Keratinocyte (primary cell): ENCODE data around the gene ANKRD28. TPM values are rescaled to one million over a fixed set of nuclear protein-coding genes. Genes with fewer than 3 reads are reported as not detected.

Source experiments
- DNase-seq: peaks from one replicate; pipeline ENCODE4 v3.0.0-alpha.2; 2011; ENCODE audit warnings: low read depth, missing footprints, low spot score
- FAIRE-seq: peaks from 2 replicates; lab custom pipeline; 2011; peaks lifted over from hg19 to GRCh38; lab: Jason Lieb, UNC
- H2AFZ ChIP-seq: 2 replicates; pipeline ENCODE4 v1.6.0; 2012; ENCODE audit warnings: low read length, control low read depth, inconsistent platforms; ENCODE audit not compliant: control insufficient read depth
- H3K27ac ChIP-seq: 2 replicates; pipeline ENCODE4 v1.5.1; 2011; ENCODE audit warnings: low read length; ENCODE audit not compliant: control insufficient read depth, insufficient read depth
- H3K27me3 ChIP-seq: 3 replicates; pipeline ENCODE4 v1.6.0; 2011; ENCODE audit warnings: low read length; ENCODE audit not compliant: control insufficient read depth, insufficient read depth; ENCODE audit errors: extremely low read depth
- H3K36me3 ChIP-seq, 2 experiments: 2 replicates in 1 of 2; 3 replicates in 1 of 2; pipeline ENCODE4 v1.5.1; 2011; ENCODE audit warnings: low read length in 2 of 2, mild to moderate bottlenecking in 1 of 2; ENCODE audit not compliant: control insufficient read depth in 2 of 2, insufficient read depth in 2 of 2; ENCODE audit errors: extremely low read depth in 1 of 2
- H3K4me1 ChIP-seq: 3 replicates; pipeline ENCODE4 v1.5.1; 2011; ENCODE audit warnings: low read length; ENCODE audit not compliant: control insufficient read depth, insufficient read depth; ENCODE audit errors: extremely low read depth
- H3K4me2 ChIP-seq: 3 replicates; pipeline ENCODE4 v1.6.0; 2011; ENCODE audit warnings: low read depth, low read length; ENCODE audit not compliant: control insufficient read depth, insufficient read depth; ENCODE audit errors: extremely low read depth
- H3K4me3 ChIP-seq, 3 experiments: fragments of 200-600 bp in 1 of 3; sonication (generic) in 1 of 3; 2 replicates in 2 of 3; 3 replicates in 1 of 3; pipeline ENCODE4 v1.5.1; 2011 to 2016; ENCODE audit warnings: low read length in 3 of 3, mild to moderate bottlenecking in 3 of 3, control low read depth in 2 of 3, inconsistent platforms in 1 of 3, low read depth in 1 of 3, mixed read lengths in 1 of 3, mixed run types in 1 of 3, moderate library complexity in 1 of 3; ENCODE audit not compliant: control insufficient read depth in 2 of 3, insufficient read depth in 2 of 3; ENCODE audit errors: extremely low read depth in 1 of 3
- H3K79me2 ChIP-seq: 2 replicates; pipeline ENCODE4 v1.6.0; 2012; ENCODE audit warnings: low read length; ENCODE audit not compliant: control insufficient read depth, insufficient read depth
- H3K9ac ChIP-seq: 3 replicates; pipeline ENCODE4 v1.6.0; 2011; ENCODE audit warnings: low read length; ENCODE audit not compliant: control insufficient read depth, insufficient read depth; ENCODE audit errors: extremely low read depth
- H3K9me1 ChIP-seq: 3 replicates; pipeline ENCODE4 v1.6.0; 2011; ENCODE audit warnings: low read length; ENCODE audit not compliant: control insufficient read depth, insufficient read depth; ENCODE audit errors: extremely low read depth
- H3K9me3 ChIP-seq: 2 replicates; pipeline ENCODE4 v1.5.1; 2012; ENCODE audit warnings: low read depth, low read length; ENCODE audit not compliant: control insufficient read depth
- H4K20me1 ChIP-seq: 3 replicates; pipeline ENCODE4 v1.6.0; 2011; ENCODE audit warnings: low read length; ENCODE audit not compliant: control insufficient read depth, insufficient read depth; ENCODE audit errors: extremely low read depth
- EZH2 ChIP-seq: IDR thresholded peaks from one replicate; pipeline ENCODE4 v1.6.1; 2012; ENCODE audit warnings: inconsistent platforms, mild to moderate bottlenecking, low read length, moderate library complexity
- dilution Hi-C: fragments of 300-500 bp; cut with MboI; formaldehyde crosslinking; loops from one replicate; pipeline ENCODE4 v1.7.0; 2020; ENCODE audit warnings: low sequenced_read_pairs; ENCODE audit not compliant: extremely low pct_ligation_motif_present
- polyA plus RNA-seq, 5 experiments: library from polyadenylated mRNA; depleted of rRNA in 3 of 5; stranded (reverse) in 3 of 5; stranded (forward) in 1 of 5; unstranded in 1 of 5; fragments of >200 nt; gene quantifications; 1 replicate in 1 of 5; 2 replicates in 3 of 5; 3 replicates in 1 of 5; pipeline versions ENCODE4 v1.2.1 to v1.2.3, GENCODE V29; 2011 to 2012; ENCODE audit warnings: missing spikeins in 2 of 5, low read depth in 1 of 5, low replicate concordance in 1 of 5
- TF ChIP-seq, protein P1 (sequence below), 3 experiments: IDR thresholded peaks in 1 of 3; conservative IDR thresholded peaks in 1 of 3; optimal IDR thresholded peaks in 1 of 3; 2 replicates in 2 of 3; 3 replicates in 1 of 3; pipeline versions ENCODE3 to v1.5.1; 2011; ENCODE audit warnings: low read length in 3 of 3, mild to moderate bottlenecking in 3 of 3, moderate library complexity in 2 of 3, control low read depth in 1 of 3, inconsistent platforms in 1 of 3; ENCODE audit not compliant: insufficient read depth in 2 of 3; ENCODE audit errors: extremely low read depth in 1 of 3

The ANKRD28 gene
- polyA plus RNA-seq, 1 donor (not counting 4 experiments of a cell fraction or from before 2014, with no cell fraction given), result 32.7 TPM

DNA sequence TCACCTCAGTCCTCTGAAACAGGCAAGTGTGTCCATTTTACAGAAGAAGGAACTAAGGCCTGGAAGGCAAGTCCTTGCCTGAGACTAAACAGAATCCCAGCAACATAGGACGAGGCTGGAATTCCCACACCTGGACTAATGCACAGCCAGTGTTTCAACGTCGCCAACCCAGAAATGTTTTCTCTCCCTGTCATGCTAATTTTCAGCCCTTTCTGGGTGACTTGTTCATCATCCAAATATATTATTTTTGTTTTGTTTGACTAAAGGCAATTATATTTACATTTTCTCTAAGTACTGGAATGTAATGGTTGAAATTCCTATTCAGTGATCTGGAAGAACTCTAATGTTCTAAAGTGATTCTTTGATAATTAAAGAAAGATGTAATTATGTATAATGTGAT lies 144.5 kb downstream of the ANKRD28 start:
- no peak for TF ChIP-seq EZH2
- TF ChIP-seq, protein P1, sequence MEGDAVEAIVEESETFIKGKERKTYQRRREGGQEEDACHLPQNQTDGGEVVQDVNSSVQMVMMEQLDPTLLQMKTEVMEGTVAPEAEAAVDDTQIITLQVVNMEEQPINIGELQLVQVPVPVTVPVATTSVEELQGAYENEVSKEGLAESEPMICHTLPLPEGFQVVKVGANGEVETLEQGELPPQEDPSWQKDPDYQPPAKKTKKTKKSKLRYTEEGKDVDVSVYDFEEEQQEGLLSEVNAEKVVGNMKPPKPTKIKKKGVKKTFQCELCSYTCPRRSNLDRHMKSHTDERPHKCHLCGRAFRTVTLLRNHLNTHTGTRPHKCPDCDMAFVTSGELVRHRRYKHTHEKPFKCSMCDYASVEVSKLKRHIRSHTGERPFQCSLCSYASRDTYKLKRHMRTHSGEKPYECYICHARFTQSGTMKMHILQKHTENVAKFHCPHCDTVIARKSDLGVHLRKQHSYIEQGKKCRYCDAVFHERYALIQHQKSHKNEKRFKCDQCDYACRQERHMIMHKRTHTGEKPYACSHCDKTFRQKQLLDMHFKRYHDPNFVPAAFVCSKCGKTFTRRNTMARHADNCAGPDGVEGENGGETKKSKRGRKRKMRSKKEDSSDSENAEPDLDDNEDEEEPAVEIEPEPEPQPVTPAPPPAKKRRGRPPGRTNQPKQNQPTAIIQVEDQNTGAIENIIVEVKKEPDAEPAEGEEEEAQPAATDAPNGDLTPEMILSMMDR (optimal IDR thresholded peaks at IDR 0.05 in 1 of 3, IDR thresholded peaks at IDR 0.05 in 1 of 3, conservative IDR thresholded peaks at IDR 0.05 in 1 of 3; ENCODE audit: extremely low read depth in 1 of 3, insufficient read depth in 2 of 3, low read length in 3 of 3), result no peak
- H3K27me3 ChIP-seq, result no peaks in the 10 kb centered on the region
- no peaks in the 10 kb centered on the region for H3K36me3 ChIP-seq
- H3K79me2 ChIP-seq, result no peaks in the 10 kb centered on the region
- H3K4me1 ChIP-seq, result peaks cover 5% of the 10 kb centered on the region
- dilution Hi-C loops, result no loop called here
- H3K4me3 ChIP-seq, result no peak overlapping the region
- DNase-seq, result no peak
- no peaks in the 10 kb centered on the region for H3K9me1 ChIP-seq
- no peak overlapping the region for H2AFZ ChIP-seq
- H3K9me3 ChIP-seq, result peaks cover 9% of the 10 kb centered on the region
- no peak overlapping the region for H3K9ac ChIP-seq
- FAIRE-seq, result no peak
- no peak overlapping the region for H3K27ac ChIP-seq
- no peak overlapping the region for H3K4me2 ChIP-seq
- H4K20me1 ChIP-seq, result no peaks in the 10 kb centered on the region

- Histone ChIP-seq H2AFZ (no peak overlapping the region), H4K20me1 (no peaks in the 10 kb centered on the region), H3K9ac (no peak overlapping the region), H3K4me1 (peaks cover 24% of the 10 kb centered on the region), H3K27ac (no peak overlapping the region), H3K79me2 (no peaks in the 10 kb centered on the region), H3K9me3 (peaks cover 5% of the 10 kb centered on the region), H3K4me3 (no peak overlapping the region), H3K4me2 (no peak overlapping the region), H3K36me3 (no peaks in the 10 kb centered on the region), H3K9me1 (no peaks in the 10 kb centered on the region), H3K27me3 (no peaks in the 10 kb centered on the region)
- FAIRE-seq (no peak), DNase-seq (no peak)
- dilution Hi-C loops, result no loop called here
- TF ChIP-seq, protein P1 (optimal IDR thresholded peaks at IDR 0.05 in 1 of 3, IDR thresholded peaks at IDR 0.05 in 1 of 3, conservative IDR thresholded peaks at IDR 0.05 in 1 of 3; ENCODE audit: extremely low read depth in 1 of 3, insufficient read depth in 2 of 3, low read length in 3 of 3), result no peak
- no peak for TF ChIP-seq EZH2
Measured at GRCh38 chr3:15651396-15651795, 146.4 kb downstream of the ANKRD28 start.
